ENCODE measurements around the gene GDPD5.
A peak's percentile ranks its signal among the peaks of the same experiment; 100 is the strongest.

GDPD5 gene

GRCh38 chr11:75500742-75501141 lies 25.0 kb downstream of the GDPD5 start:
- in situ Hi-C loops (cut with MboI; ENCODE audit: low pct_unique_long_range_greater_than_20kb, low sequenced_read_pairs): no loop called here
- no peak for DNase-seq

GRCh38 chr11:75499423-75500190 lies 26.1 kb downstream of the GDPD5 start:
- in situ Hi-C loops (cut with MboI; ENCODE audit: low pct_unique_long_range_greater_than_20kb, low sequenced_read_pairs): no loop called here
- no peak for DNase-seq

GRCh38 chr11:75498556-75499255 lies 27.0 kb downstream of the GDPD5 start:
- no peak for DNase-seq
- in situ Hi-C loops (cut with MboI; ENCODE audit: low pct_unique_long_range_greater_than_20kb, low sequenced_read_pairs): no loop called here

- in situ Hi-C loops (cut with MboI; ENCODE audit: low pct_unique_long_range_greater_than_20kb, low sequenced_read_pairs): no loop called here
These were observed 27.8 kb downstream of the GDPD5 start for GRCh38 chr11:75497788-75498409.

GRCh38 chr11:75496305-75496752 lies 29.4 kb downstream of the GDPD5 start:
- in situ Hi-C loops (cut with MboI; ENCODE audit: low pct_unique_long_range_greater_than_20kb, low sequenced_read_pairs): no loop called here
- DNase-seq: peak; percentile 19

More at GRCh38 chr11:75497788-75498409, 27.8 kb downstream of the GDPD5 start:
- no peak for DNase-seq

- no peak for DNase-seq
- in situ Hi-C loops (cut with MboI; ENCODE audit: low pct_unique_long_range_greater_than_20kb, low sequenced_read_pairs): no loop called here
These were observed 29.9 kb downstream of the GDPD5 start for GRCh38 chr11:75495749-75496304.

GRCh38 chr11:75493626-75494025 lies 32.1 kb downstream of the GDPD5 start:
- no peak for DNase-seq
- in situ Hi-C loops (cut with MboI; ENCODE audit: low pct_unique_long_range_greater_than_20kb, low sequenced_read_pairs): no loop called here

GRCh38 chr11:75492181-75492820 lies 33.4 kb downstream of the GDPD5 start:
- in situ Hi-C loops (cut with MboI; ENCODE audit: low pct_unique_long_range_greater_than_20kb, low sequenced_read_pairs): no loop called here
- DNase-seq: peak; percentile 66

- in situ Hi-C loops (cut with MboI; ENCODE audit: low pct_unique_long_range_greater_than_20kb, low sequenced_read_pairs): no loop called here
- no peak for DNase-seq
These were observed 34.3 kb downstream of the GDPD5 start for GRCh38 chr11:75491465-75491864.

GRCh38 chr11:75490221-75491181 lies 35.2 kb downstream of the GDPD5 start:
- DNase-seq: no peak
- in situ Hi-C loops (cut with MboI; ENCODE audit: low pct_unique_long_range_greater_than_20kb, low sequenced_read_pairs): no loop called here

- in situ Hi-C loops (cut with MboI; ENCODE audit: low pct_unique_long_range_greater_than_20kb, low sequenced_read_pairs): no loop called here
- no peak for DNase-seq
These were observed 38.4 kb downstream of the GDPD5 start for GRCh38 chr11:75487365-75487764.

GRCh38 chr11:75485742-75486141 lies 40.0 kb downstream of the GDPD5 start:
- in situ Hi-C loops (cut with MboI; ENCODE audit: low pct_unique_long_range_greater_than_20kb, low sequenced_read_pairs): no loop called here
- DNase-seq: no peak

- in situ Hi-C loops (cut with MboI; ENCODE audit: low pct_unique_long_range_greater_than_20kb, low sequenced_read_pairs): no loop called here
- DNase-seq: no peak
These were observed 42.7 kb downstream of the GDPD5 start for GRCh38 chr11:75482931-75483469.

- in situ Hi-C loops (cut with MboI; ENCODE audit: low pct_unique_long_range_greater_than_20kb, low sequenced_read_pairs): no loop called here
- DNase-seq: no peak
These were observed 43.7 kb downstream of the GDPD5 start for GRCh38 chr11:75481922-75482606.

GRCh38 chr11:75481223-75481921 lies 44.4 kb downstream of the GDPD5 start:
- in situ Hi-C loops (cut with MboI; ENCODE audit: low pct_unique_long_range_greater_than_20kb, low sequenced_read_pairs): no loop called here
- DNase-seq: no peak

GRCh38 chr11:75480185-75481175 lies 45.3 kb downstream of the GDPD5 start:
- DNase-seq: no peak
- in situ Hi-C loops (cut with MboI; ENCODE audit: low pct_unique_long_range_greater_than_20kb, low sequenced_read_pairs): no loop called here

Measured in KBM-7 (cell line).